ENCODE measurements around the gene C19orf67.
A peak's percentile ranks its signal among the peaks of the same experiment; 100 is the strongest.

C19orf67 gene

GRCh38 chr19:14110650-14111049 lies 25.1 kb upstream of the C19orf67 start:
- no peak for DNase-seq (ENCODE audit: extremely low read depth in 1 of 2, low read depth in 1 of 2)

GRCh38 chr19:14107581-14108461 lies 22.2 kb upstream of the C19orf67 start:
- no peak for DNase-seq (ENCODE audit: extremely low read depth in 1 of 2, low read depth in 1 of 2)

GRCh38 chr19:14106840-14107239 lies 21.3 kb upstream of the C19orf67 start:
- no peak for DNase-seq (ENCODE audit: extremely low read depth in 1 of 2, low read depth in 1 of 2)

- DNase-seq (ENCODE audit: extremely low read depth in 1 of 2, low read depth in 1 of 2): no peak
These were observed 20.1 kb upstream of the C19orf67 start for GRCh38 chr19:14105680-14106079.

- no peak for DNase-seq (ENCODE audit: extremely low read depth in 1 of 2, low read depth in 1 of 2)
These were observed 17.7 kb upstream of the C19orf67 start for GRCh38 chr19:14103310-14103709.

- no peak for DNase-seq (ENCODE audit: extremely low read depth in 1 of 2, low read depth in 1 of 2)
These were observed 17.2 kb upstream of the C19orf67 start for GRCh38 chr19:14102756-14103155.

- DNase-seq (ENCODE audit: extremely low read depth in 1 of 2, low read depth in 1 of 2): no peak
These were observed 16.6 kb upstream of the C19orf67 start for GRCh38 chr19:14102102-14102696.

GRCh38 chr19:14101003-14101545 lies 15.5 kb upstream of the C19orf67 start:
- DNase-seq (ENCODE audit: extremely low read depth in 1 of 2, low read depth in 1 of 2): no peak

- no peak for DNase-seq (ENCODE audit: extremely low read depth in 1 of 2, low read depth in 1 of 2)
These were observed 12.1 kb upstream of the C19orf67 start for GRCh38 chr19:14097532-14098151.

- no peak for DNase-seq (ENCODE audit: extremely low read depth in 1 of 2, low read depth in 1 of 2)
These were observed 10.8 kb upstream of the C19orf67 start for GRCh38 chr19:14096272-14096992.

- no peak for DNase-seq (ENCODE audit: extremely low read depth in 1 of 2, low read depth in 1 of 2)
These were observed 9.3 kb upstream of the C19orf67 start for GRCh38 chr19:14094854-14095253.

- DNase-seq (ENCODE audit: extremely low read depth in 1 of 2, low read depth in 1 of 2): no peak
These were observed 7.7 kb upstream of the C19orf67 start for GRCh38 chr19:14093117-14093823.

GRCh38 chr19:14091813-14092462 lies 6.4 kb upstream of the C19orf67 start:
- no peak for DNase-seq (ENCODE audit: extremely low read depth in 1 of 2, low read depth in 1 of 2)

- DNase-seq (ENCODE audit: extremely low read depth in 1 of 2, low read depth in 1 of 2): peak in 1 of 2 donors; percentile 32
These were observed 5.7 kb upstream of the C19orf67 start for GRCh38 chr19:14091081-14091812.

- peak; percentile 72 to 81 for DNase-seq (ENCODE audit: extremely low read depth in 1 of 2, low read depth in 1 of 2)
These were observed 5.0 kb upstream of the C19orf67 start, which contains the start of gene SAMD1 for GRCh38 chr19:14090509-14091080. Gene SAMD1 (minus strand): TSS chr19:14090751.

- peak in 1 of 2 donors; percentile 33 for DNase-seq (ENCODE audit: extremely low read depth in 1 of 2, low read depth in 1 of 2)
These were observed 4.3 kb upstream of the C19orf67 start for GRCh38 chr19:14089662-14090508.

- DNase-seq (ENCODE audit: extremely low read depth in 1 of 2, low read depth in 1 of 2): no peak
These were observed 3.8 kb upstream of the C19orf67 start for GRCh38 chr19:14089412-14089661.
